OCI-LY1 (cell line): ENCODE results near the gene TSPAN12.

ENCODE experiments used
- H2AFZ ChIP-seq: fragments of 200-600 bp; sonication (generic), shearing (Covaris generic); 2 replicates; pipeline ENCODE4 v1.6.0; 2014; ENCODE audit warnings: antibody characterized with exemption, mild to moderate bottlenecking, low read length
- H3F3A ChIP-seq: fragments of 200-600 bp; sonication (generic), shearing (Covaris generic); 2 replicates; pipeline ENCODE4 v1.6.0; 2014; ENCODE audit warnings: mild to moderate bottlenecking, antibody characterized with exemption, low read length, moderate library complexity; ENCODE audit not compliant: insufficient read depth
- H3K27ac ChIP-seq: fragments of 200-600 bp; sonication (generic); 2 replicates; pipeline ENCODE4 v1.5.1; 2014; ENCODE audit warnings: low read length, mixed run types, mild to moderate bottlenecking, low read depth; ENCODE audit not compliant: poor library complexity, severe bottlenecking
- H3K27me3 ChIP-seq: fragments of 200-600 bp; sonication (generic); 2 replicates; pipeline ENCODE4 v1.6.0; 2014; ENCODE audit warnings: antibody characterized with exemption, mild to moderate bottlenecking, low read length, moderate library complexity; ENCODE audit not compliant: insufficient read depth
- H3K36me3 ChIP-seq: fragments of 200-600 bp; sonication (generic); 2 replicates; pipeline ENCODE4 v1.6.1; 2014; ENCODE audit warnings: mild to moderate bottlenecking, antibody characterized with exemption, low read length, moderate library complexity, mixed read lengths; ENCODE audit not compliant: insufficient read depth
- H3K4me1 ChIP-seq: fragments of 200-600 bp; sonication (generic); 2 replicates; pipeline ENCODE4 v1.5.1; 2014; ENCODE audit warnings: mild to moderate bottlenecking, low read length, moderate library complexity; ENCODE audit not compliant: insufficient read depth, severe bottlenecking
- H3K4me2 ChIP-seq: fragments of 200-600 bp; sonication (generic), shearing (Covaris generic); 2 replicates; pipeline ENCODE4 v1.6.1; 2014; ENCODE audit warnings: low read length
- H3K4me3 ChIP-seq: fragments of 200-600 bp; sonication (generic); 2 replicates; pipeline ENCODE4 v1.5.1; 2014; ENCODE audit warnings: low read length, low read depth, mild to moderate bottlenecking, mixed read lengths; ENCODE audit not compliant: poor library complexity, severe bottlenecking
- H3K79me2 ChIP-seq: fragments of 200-600 bp; shearing (Covaris generic); 2 replicates; pipeline ENCODE4 v1.6.1; 2016; ENCODE audit warnings: mixed run types, low read length, mixed read lengths; ENCODE audit not compliant: insufficient read depth
- H3K9ac ChIP-seq: fragments of 200-600 bp; sonication (generic), shearing (Covaris generic); 2 replicates; pipeline ENCODE4 v1.6.1; 2014; ENCODE audit warnings: mild to moderate bottlenecking, low read length, mixed read lengths
- H3K9me2 ChIP-seq: fragments of 200-600 bp; sonication (generic), shearing (Covaris generic); 2 replicates; pipeline ENCODE4 v1.6.1; 2014; ENCODE audit warnings: low read depth, mild to moderate bottlenecking, low read length, mixed read lengths
- H3K9me3 ChIP-seq: fragments of 200-600 bp; shearing (Covaris generic); 2 replicates; pipeline ENCODE4 v1.6.1; 2014; ENCODE audit warnings: low read length, mixed read lengths
- H4K20me1 ChIP-seq: fragments of 200-600 bp; sonication (generic), shearing (Covaris generic); 2 replicates; pipeline ENCODE4 v1.6.0; 2016; ENCODE audit warnings: mild to moderate bottlenecking, low read length; ENCODE audit not compliant: insufficient read depth
- CTCF ChIP-seq: fragments of 200-600 bp; sonication (generic), shearing (Covaris generic); IDR thresholded peaks from 2 replicates; pipeline ENCODE4 v1.5.1; 2017; ENCODE audit warnings: mild to moderate bottlenecking, antibody characterized with exemption, low read length, moderate library complexity, mixed read lengths
- EZH2 ChIP-seq: fragments of 200-600 bp; sonication (generic), shearing (Covaris generic); IDR thresholded peaks from 2 replicates; pipeline ENCODE4 v1.8.0; 2017; ENCODE audit warnings: borderline replicate concordance, mixed run types, mild to moderate bottlenecking, antibody characterized with exemption, low read length, moderate library complexity, mixed read lengths

TSPAN12 gene

GRCh38 chr7:120877701-120878100, 19.8 kb upstream of the TSPAN12 start:
- H3K27ac ChIP-seq: no peak overlapping the region
- H3K4me1 ChIP-seq: no peaks in the 10 kb centered on the region
- H3K4me2 ChIP-seq: no peak overlapping the region
- TF ChIP-seq EZH2 (no peak), CTCF (no peak)
- H4K20me1 ChIP-seq: no peaks in the 10 kb centered on the region
- no peak overlapping the region for H2AFZ ChIP-seq
- no peak overlapping the region for H3K9ac ChIP-seq
- no peaks in the 10 kb centered on the region for H3K9me2 ChIP-seq
- no peak overlapping the region for H3K4me3 ChIP-seq
- H3K36me3 ChIP-seq: no peaks in the 10 kb centered on the region
- H3F3A ChIP-seq: no peaks in the 10 kb centered on the region
- no peaks in the 10 kb centered on the region for H3K9me3 ChIP-seq
- H3K27me3 ChIP-seq: no peaks in the 10 kb centered on the region
- no peaks in the 10 kb centered on the region for H3K79me2 ChIP-seq

DNA sequence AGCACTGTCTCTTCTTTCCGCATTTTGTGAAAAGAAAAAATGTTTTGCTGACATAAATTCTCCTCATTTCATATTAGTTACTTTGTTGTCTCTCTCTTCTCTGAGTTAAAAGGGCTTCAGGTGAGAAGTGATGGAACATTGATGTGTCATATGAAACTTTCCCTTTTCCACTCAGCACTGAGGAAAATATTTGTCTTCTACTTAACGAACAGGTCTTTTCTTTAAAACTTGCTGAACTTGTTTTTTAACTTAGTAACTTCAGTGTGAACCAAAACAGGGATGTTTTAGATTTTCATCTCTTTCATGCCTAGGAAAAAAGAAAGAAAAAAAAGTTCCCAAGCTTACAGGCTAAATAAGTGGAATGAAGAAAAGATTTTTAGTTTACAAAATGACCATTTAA, 19.0 kb upstream of the TSPAN12 start:
- H3K36me3 ChIP-seq: no peaks in the 10 kb centered on the region
- no peaks in the 10 kb centered on the region for H3F3A ChIP-seq
- no peaks in the 10 kb centered on the region for H3K79me2 ChIP-seq
- TF ChIP-seq CTCF (no peak), EZH2 (no peak)
- H3K9ac ChIP-seq: no peak overlapping the region
- no peaks in the 10 kb centered on the region for H3K4me1 ChIP-seq
- H3K9me2 ChIP-seq: no peaks in the 10 kb centered on the region
- no peak overlapping the region for H3K27ac ChIP-seq
- no peaks in the 10 kb centered on the region for H3K27me3 ChIP-seq
- no peak overlapping the region for H2AFZ ChIP-seq
- H4K20me1 ChIP-seq: no peaks in the 10 kb centered on the region
- no peak overlapping the region for H3K4me2 ChIP-seq
- no peak overlapping the region for H3K4me3 ChIP-seq
- H3K9me3 ChIP-seq: no peaks in the 10 kb centered on the region

DNA sequence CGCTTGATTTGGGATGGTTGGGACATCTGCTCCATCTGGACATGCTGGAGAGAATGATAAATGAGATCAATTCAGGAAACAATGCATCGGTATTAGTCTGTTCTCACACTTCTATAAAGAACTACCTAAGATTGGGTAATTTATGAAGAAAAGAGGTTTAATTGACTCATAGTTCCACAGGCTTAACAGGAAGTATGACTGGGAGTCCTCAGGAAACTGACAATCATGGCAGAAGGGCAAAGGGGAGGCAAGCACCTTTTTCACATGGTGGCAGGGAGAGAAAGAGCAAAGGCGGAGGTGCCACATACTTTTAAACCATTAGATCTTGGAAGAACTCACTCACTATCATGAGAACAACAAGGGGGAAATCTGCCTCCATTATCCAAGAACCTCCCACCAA, 16.8 kb upstream of the TSPAN12 start:
- no peak for TF ChIP-seq EZH2
- TF ChIP-seq CTCF: no peak
- no peak overlapping the region for H3K4me2 ChIP-seq

More for the DNA sequence above, 16.8 kb upstream of the TSPAN12 start:
- Histone ChIP-seq H3K4me3 (no peak overlapping the region), H2AFZ (no peak overlapping the region), H3K27me3 (no peaks in the 10 kb centered on the region), H3K9me2 (no peaks in the 10 kb centered on the region), H3K9me3 (no peaks in the 10 kb centered on the region), H3K79me2 (no peaks in the 10 kb centered on the region), H3K4me1 (no peaks in the 10 kb centered on the region), H3K9ac (no peak overlapping the region), H3K36me3 (no peaks in the 10 kb centered on the region), H3K27ac (no peak overlapping the region), H3F3A (no peaks in the 10 kb centered on the region), H4K20me1 (no peaks in the 10 kb centered on the region)
